HEK293T (cell line): ENCODE results near the gene MGP.

ENCODE experiments used
- ARNT ChIP-seq: fragments of 450-650 bp; IDR thresholded peaks from 2 replicates; pipeline ENCODE4 v1.6.1; 2017; ENCODE audit warnings: mild to moderate bottlenecking
- CTBP1 ChIP-seq: fragments of 450-650 bp; IDR thresholded peaks from 2 replicates; pipeline ENCODE4 v1.6.1; 2016; ENCODE audit warnings: borderline replicate concordance
- ELF4 ChIP-seq: fragments of 450-650 bp; IDR thresholded peaks from 2 replicates; pipeline ENCODE4 v1.6.1; 2017; ENCODE audit warnings: antibody characterized with exemption
- FOXK2 ChIP-seq: fragments of 450-650 bp; IDR thresholded peaks from 2 replicates; pipeline ENCODE4 v1.6.1; 2016; ENCODE audit warnings: mild to moderate bottlenecking
- FOXM1 ChIP-seq: fragments of 450-650 bp; IDR thresholded peaks from 2 replicates; pipeline ENCODE4 v1.6.1; 2017; ENCODE audit warnings: mild to moderate bottlenecking, borderline replicate concordance
- SUZ12 ChIP-seq: fragments of 450-650 bp; IDR thresholded peaks from 2 replicates; pipeline ENCODE4 v1.6.1; 2016; ENCODE audit warnings: mild to moderate bottlenecking
- TARDBP ChIP-seq: fragments of 450-650 bp; IDR thresholded peaks from 2 replicates; pipeline ENCODE4 v1.6.1; 2016
- TF ChIP-seq, protein P1 (sequence below): fragments of 450-650 bp; IDR thresholded peaks from 2 replicates; pipeline ENCODE4 v1.6.1; 2016

DNA sequence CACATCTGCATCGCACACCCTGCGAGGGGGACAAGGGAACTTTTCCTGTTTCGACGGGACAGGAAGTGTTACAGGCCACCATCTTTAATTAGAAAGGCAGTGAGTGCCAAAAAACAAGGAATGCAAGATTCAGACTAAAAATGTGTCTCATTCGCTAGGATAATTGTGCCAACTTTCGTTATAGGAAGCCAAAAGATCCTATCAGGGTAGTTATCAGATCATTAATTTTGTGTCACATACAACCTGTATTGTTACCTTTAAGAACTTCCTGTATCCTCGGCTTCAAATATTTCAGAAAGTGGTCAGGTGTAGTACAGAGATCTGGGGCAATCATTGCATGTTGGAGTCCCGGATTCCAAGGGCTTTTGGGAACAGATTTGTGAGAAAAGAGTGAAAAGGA, 19.2 kb upstream of the MGP start:
- TF ChIP-seq FOXM1 = no peak
- no peak for TF ChIP-seq FOXK2
- no peak for TF ChIP-seq ELF4
- no peak for TF ChIP-seq TARDBP
- TF ChIP-seq ARNT = no peak
- TF ChIP-seq SUZ12 = no peak
- TF ChIP-seq, protein P1, sequence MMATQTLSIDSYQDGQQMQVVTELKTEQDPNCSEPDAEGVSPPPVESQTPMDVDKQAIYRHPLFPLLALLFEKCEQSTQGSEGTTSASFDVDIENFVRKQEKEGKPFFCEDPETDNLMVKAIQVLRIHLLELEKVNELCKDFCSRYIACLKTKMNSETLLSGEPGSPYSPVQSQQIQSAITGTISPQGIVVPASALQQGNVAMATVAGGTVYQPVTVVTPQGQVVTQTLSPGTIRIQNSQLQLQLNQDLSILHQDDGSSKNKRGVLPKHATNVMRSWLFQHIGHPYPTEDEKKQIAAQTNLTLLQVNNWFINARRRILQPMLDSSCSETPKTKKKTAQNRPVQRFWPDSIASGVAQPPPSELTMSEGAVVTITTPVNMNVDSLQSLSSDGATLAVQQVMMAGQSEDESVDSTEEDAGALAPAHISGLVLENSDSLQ = no peak
- no peak for TF ChIP-seq CTBP1
